IMR-90 (cell line): ENCODE results near the gene SIGLEC11. TPM values are rescaled to one million over a fixed set of nuclear protein-coding genes. Genes with fewer than 3 reads are reported as not detected.

ENCODE experiments used
- ATAC-seq: fragments of 200-7000 bp; cut with Tn5 transposase; 2 replicates; pipeline ENCODE4 v1.9.1; 2020; ENCODE audit warnings: low read depth, mild to moderate bottlenecking, moderate library complexity
- BruUV-seq: library from RNA; stranded (reverse); fragments of 400-500 nt; replicated peaks from 2 replicates; lab custom pipeline; 2021; lab: Mats Ljungman, UMichigan
- CTCF ChIA-PET: fragments of 300-600 bp; formaldehyde crosslinking; extraction: SDS; loops from one replicate; lab custom pipeline; 2021; ENCODE audit warnings: antibody characterized with exemption; lab: Yijun Ruan, JAX
- POLR2A ChIA-PET: fragments of 300-600 bp; sonication (Branson Sonifier 250); formaldehyde crosslinking; loops from one replicate; lab custom pipeline; 2022; ENCODE audit warnings: antibody characterized with exemption; ENCODE audit not compliant: unreplicated experiment; lab: Charles Lee
- DNase-seq: peaks from one replicate; pipeline ENCODE4 v3.0.0; 2013
- H2AFZ ChIP-seq: replicated peaks from 2 replicates; pipeline ENCODE3; 2013; ENCODE audit warnings: low read length, mild to moderate bottlenecking; ENCODE audit not compliant: poor library complexity
- H2AK5ac ChIP-seq: 2 replicates; pipeline ENCODE4 v1.6.1; 2013; ENCODE audit warnings: low read depth, low read length, inconsistent platforms
- H2AK9ac ChIP-seq: replicated peaks from 2 replicates; pipeline ENCODE3; 2013; ENCODE audit warnings: mild to moderate bottlenecking, low read depth, low read length, moderate library complexity; ENCODE audit not compliant: poor library complexity
- H2BK120ac ChIP-seq: 2 replicates; pipeline ENCODE4 v1.6.1; 2013; ENCODE audit warnings: low read depth, low read length, inconsistent platforms
- H2BK15ac ChIP-seq: 3 replicates; pipeline ENCODE4 v1.6.1; 2013; ENCODE audit warnings: low read depth, low read length, inconsistent platforms
- H2BK20ac ChIP-seq: 2 replicates; pipeline ENCODE4 v1.6.1; 2013; ENCODE audit warnings: low read depth, mild to moderate bottlenecking, inconsistent platforms, low read length, moderate library complexity
- H2BK5ac ChIP-seq: 2 replicates; pipeline ENCODE4 v1.6.1; 2013; ENCODE audit warnings: mild to moderate bottlenecking, low read depth, low read length, inconsistent platforms; ENCODE audit not compliant: poor library complexity, severe bottlenecking
- H3K14ac ChIP-seq: replicated peaks from 2 replicates; pipeline ENCODE4 v1.6.1; 2013; ENCODE audit warnings: low read depth, low read length, inconsistent platforms
- H3K18ac ChIP-seq: 2 replicates; pipeline ENCODE4 v1.6.1; 2013; ENCODE audit warnings: low read depth, low read length, control low read depth
- H3K23ac ChIP-seq: 2 replicates; pipeline ENCODE4 v1.6.1; 2013; ENCODE audit warnings: low read depth, low read length, inconsistent platforms
- H3K27ac ChIP-seq: 2 replicates; pipeline ENCODE4 v1.5.1; 2013; ENCODE audit warnings: mild to moderate bottlenecking, control low read depth, low read length; ENCODE audit not compliant: insufficient read depth
- H3K27me3 ChIP-seq: 2 replicates; pipeline ENCODE4 v1.6.1; 2013; ENCODE audit warnings: low read length; ENCODE audit not compliant: control insufficient read depth, insufficient read depth
- H3K36me3 ChIP-seq: 2 replicates; pipeline ENCODE4 v1.6.1; 2013; ENCODE audit warnings: low read length, mixed read lengths; ENCODE audit not compliant: control insufficient read depth, insufficient read depth
- H3K4ac ChIP-seq: 2 replicates; pipeline ENCODE4 v1.6.1; 2013; ENCODE audit warnings: low read depth, low read length, inconsistent platforms
- H3K4me1 ChIP-seq: 2 replicates; pipeline ENCODE4 v1.6.1; 2013; ENCODE audit warnings: low read length, mixed read lengths; ENCODE audit not compliant: control insufficient read depth, insufficient read depth
- H3K4me2 ChIP-seq: 2 replicates; pipeline ENCODE4 v1.6.1; 2013; ENCODE audit warnings: low read depth, mild to moderate bottlenecking, control low read depth, low read length, moderate library complexity
- H3K4me3 ChIP-seq: 2 replicates; pipeline ENCODE4 v1.5.1; 2013; ENCODE audit warnings: low read depth, mild to moderate bottlenecking, control low read depth, low read length, moderate library complexity; ENCODE audit not compliant: insufficient read depth
- H3K56ac ChIP-seq: 2 replicates; pipeline ENCODE4 v1.6.1; 2013; ENCODE audit warnings: low read length, inconsistent platforms; ENCODE audit not compliant: insufficient read depth; ENCODE audit errors: extremely low read depth
- H3K79me1 ChIP-seq, 2 experiments: 2 replicates each; pipeline ENCODE4 v1.6.1; 2013; ENCODE audit warnings: low read length in 2 of 2, inconsistent platforms in 1 of 2, low read depth in 1 of 2
- H3K9ac ChIP-seq: 2 replicates; pipeline ENCODE4 v1.6.1; 2013; ENCODE audit warnings: low read depth, low read length, control low read depth
- H3K9me1 ChIP-seq: 2 replicates; pipeline ENCODE4 v1.6.1; 2013; ENCODE audit warnings: low read length, inconsistent platforms; ENCODE audit not compliant: insufficient read depth
- H3K9me3 ChIP-seq: 2 replicates; pipeline ENCODE4 v1.6.1; 2013; ENCODE audit warnings: low read length; ENCODE audit not compliant: control insufficient read depth, insufficient read depth
- H4K20me1 ChIP-seq: 2 replicates; pipeline ENCODE4 v1.6.1; 2013; ENCODE audit warnings: low read length, inconsistent platforms; ENCODE audit not compliant: insufficient read depth
- H4K5ac ChIP-seq: 2 replicates; pipeline ENCODE4 v1.6.1; 2013; ENCODE audit warnings: mild to moderate bottlenecking, low read depth, low read length, control low read depth
- H4K8ac ChIP-seq, 2 experiments: 2 replicates each; pipeline ENCODE4 v1.6.1; 2013; ENCODE audit warnings: low read depth in 2 of 2, low read length in 2 of 2, control low read depth in 1 of 2, inconsistent platforms in 1 of 2
- H4K91ac ChIP-seq: 2 replicates; pipeline ENCODE4 v1.6.1; 2013; ENCODE audit warnings: low read depth, low read length, inconsistent platforms; ENCODE audit not compliant: insufficient read depth
- BHLHE40 ChIP-seq: fragments of 150-350 bp; IDR thresholded peaks from 2 replicates; pipeline ENCODE4 v1.6.1; 2016; ENCODE audit warnings: mild to moderate bottlenecking, low read depth, low read length
- CEBPB ChIP-seq: IDR thresholded peaks from 2 replicates; pipeline ENCODE4 v1.6.1; 2012; ENCODE audit warnings: low read depth, low read length, improper control_type of control experiment
- CHD1 ChIP-seq: IDR thresholded peaks from 2 replicates; pipeline ENCODE4 v1.6.1; 2012; ENCODE audit warnings: low read depth, low read length, improper control_type of control experiment
- CTCF ChIP-seq: conservative IDR thresholded peaks from 2 replicates; pipeline ENCODE4 v1.5.1; 2012; ENCODE audit warnings: mild to moderate bottlenecking, low read depth, low read length, improper control_type of control experiment
- ELK1 ChIP-seq: fragments of 150-350 bp; IDR thresholded peaks from 2 replicates; pipeline ENCODE4 v1.6.1; 2016; ENCODE audit warnings: low read depth, mild to moderate bottlenecking, low read length, moderate library complexity, borderline replicate concordance
- FOS ChIP-seq: fragments of 150-350 bp; IDR thresholded peaks from 2 replicates; pipeline ENCODE4 v1.6.1; 2016; ENCODE audit warnings: low read depth, low read length
- MAFK ChIP-seq: IDR thresholded peaks from 2 replicates; pipeline ENCODE4 v1.6.1; 2012; ENCODE audit warnings: low read depth, low read length, improper control_type of control experiment
- MAZ ChIP-seq: IDR thresholded peaks from 2 replicates; pipeline ENCODE4 v1.6.1; 2012; ENCODE audit warnings: low read depth, mild to moderate bottlenecking, low read length, improper control_type of control experiment, moderate library complexity, borderline replicate concordance
- MXI1 ChIP-seq: IDR thresholded peaks from 2 replicates; pipeline ENCODE4 v1.6.1; 2012; ENCODE audit warnings: low read depth, mild to moderate bottlenecking, low read length, moderate library complexity, borderline replicate concordance
- NFE2L2 ChIP-seq: fragments of 150-350 bp; IDR thresholded peaks from 2 replicates; pipeline ENCODE4 v1.6.1; 2016; ENCODE audit warnings: low read depth, mild to moderate bottlenecking, low read length
- POLR2A ChIP-seq: IDR thresholded peaks from 2 replicates; pipeline ENCODE4 v1.6.1; 2012; ENCODE audit warnings: mild to moderate bottlenecking, low read depth, low read length
- RAD21 ChIP-seq: IDR thresholded peaks from 2 replicates; pipeline ENCODE4 v1.6.1; 2012; ENCODE audit warnings: low read length, improper control_type of control experiment
- RCOR1 ChIP-seq: IDR thresholded peaks from 2 replicates; pipeline ENCODE4 v1.6.1; 2012; ENCODE audit warnings: mild to moderate bottlenecking, low read length, improper control_type of control experiment; ENCODE audit not compliant: insufficient replicate concordance
- RFX5 ChIP-seq: IDR thresholded peaks from 2 replicates; pipeline ENCODE4 v1.8.0; 2012; ENCODE audit warnings: low read depth, mild to moderate bottlenecking, low read length, moderate library complexity
- SMC3 ChIP-seq: fragments of 150-350 bp; IDR thresholded peaks from 2 replicates; pipeline ENCODE4 v1.6.1; 2016; ENCODE audit warnings: low read depth, mild to moderate bottlenecking, antibody characterized with exemption, low read length, moderate library complexity
- USF2 ChIP-seq: fragments of 150-350 bp; IDR thresholded peaks from 2 replicates; pipeline ENCODE4 v1.6.1; 2017; ENCODE audit warnings: mild to moderate bottlenecking, antibody characterized with exemption, low read length, low read depth
- WGBS, 2 experiments: methylation state at CpG; one replicate each; pipeline versions ENCODE4 v1.1.5 to v1.1.7; 2013; ENCODE audit warnings: missing lambda C conversion rate in 2 of 2; ENCODE audit not compliant: insufficient read length in 1 of 2; ENCODE audit errors: extremely low coverage in 2 of 2; 5-methylcytosine and 5-hydroxymethylcytosine counted together
- dilution Hi-C: fragments of 300-500 bp; cut with HindIII; formaldehyde crosslinking; loops from one replicate; pipeline ENCODE4 v1.14.3; 2018; ENCODE audit warnings: low sequenced_read_pairs; ENCODE audit not compliant: unreplicated experiment
- in situ Hi-C: fragments of 300-500 bp; cut with MboI; formaldehyde crosslinking; loops from 3 replicates; pipeline ENCODE4 v1.14.3; 2019; ENCODE audit warnings: low sequenced_read_pairs, inconsistent platforms, mixed read lengths
- intact Hi-C: fragments of 100-400 bp; cut with micrococcal nuclease; formaldehyde crosslinking; loops from 2 replicates; pipeline ENCODE4 v1.10.0; 2022
- polyA plus RNA-seq, 3 experiments: library from polyadenylated mRNA; depleted of rRNA; stranded (reverse); fragments of >200 nt; gene quantifications; 2 replicates each; pipeline ENCODE4 v1.2.3, GENCODE V29; 2012; ENCODE audit warnings: low replicate concordance in 1 of 3
- total RNA-seq: library from RNA; depleted of rRNA; stranded (reverse); fragments of >200 nt; gene quantifications from 2 replicates; pipeline ENCODE4 v1.2.3, GENCODE V29; 2012

SIGLEC11 gene
- total and polyA plus RNA-seq, 2 of the 4 experiments (the other 2 are of a cell fraction), result not detected

GRCh38 chr19:50000841-50001557, 40.0 kb upstream of the SIGLEC11 start:
- Histone ChIP-seq H2BK15ac (no peak overlapping the region), H3K4me3 (no peak overlapping the region), H3K4me2 (no peak overlapping the region), H3K18ac (no peak overlapping the region), H2BK20ac (no peak overlapping the region), H2AK5ac (no peak overlapping the region), H3K27me3 (no peaks in the 10 kb centered on the region), H2AK9ac (no peak overlapping the region), H3K9ac (no peak overlapping the region), H3K36me3 (peaks cover 67% of the 10 kb centered on the region), H3K79me1 (peaks cover 12 to 54% of the 10 kb centered on the region in 2 experiments), H3K27ac (no peak overlapping the region), H3K9me1 (peaks cover 19% of the 10 kb centered on the region), H4K20me1 (peaks cover 29% of the 10 kb centered on the region), H2BK5ac (no peak overlapping the region), H4K8ac (no peak overlapping the region), H3K23ac (no peak overlapping the region), H2AFZ (no peak overlapping the region), H3K14ac (no peak overlapping the region), H4K5ac (no peak overlapping the region), H3K56ac (no peak overlapping the region), H4K91ac (no peak overlapping the region), H3K4me1 (peaks cover 10% of the 10 kb centered on the region), H2BK120ac (no peak overlapping the region), H3K4ac (no peak overlapping the region), H3K9me3 (no peaks in the 10 kb centered on the region)
- BruUV-seq, result no TSS peak
- no peak for DNase-seq
- in situ Hi-C loops (no loop called here), dilution Hi-C loops (no loop called here), intact Hi-C loops (no loop called here)
- no peak for ATAC-seq
- ChIA-PET POLR2A (no interaction called here), CTCF (no interaction called here)
- 80% methylated on average over 3 of the region's 16 CpGs; no CpG with 5 or more reads in 1 of the 2 experiments for WGBS, 2 experiments
- TF ChIP-seq NFE2L2, result no peak
- TF ChIP-seq MAFK, result no peak
- no peak for TF ChIP-seq RCOR1
- TF ChIP-seq CEBPB, result no peak
- TF ChIP-seq ELK1, result no peak
- TF ChIP-seq BHLHE40, result no peak
- TF ChIP-seq FOS, result no peak
- TF ChIP-seq RFX5, result no peak
- no peak for TF ChIP-seq CTCF
- TF ChIP-seq SMC3, result no peak
- no peak for TF ChIP-seq USF2
- TF ChIP-seq RAD21, result no peak
- TF ChIP-seq CHD1, result no peak
- no peak for TF ChIP-seq MAZ
- TF ChIP-seq MXI1, result no peak
- TF ChIP-seq POLR2A, result no peak
